RWPE2 (cell line): Measurements from ENCODE around the gene POGZ.
"Not testable (repeated sequence)": the region's sequence is repeated elsewhere in the genome, so short reads cannot be mapped to it uniquely, and the experiment has no call there.

ENCODE experiments used
- ATAC-seq: fragments of 200-7000 bp; cut with Tn5 transposase; 3 replicates; pipeline ENCODE4 v1.9.1; 2021; ENCODE audit warnings: low read depth
- DNase-seq: peaks from one replicate; pipeline ENCODE4 v3.0.0-alpha.2; 2020; ENCODE audit warnings: low spot score
- H3K27ac ChIP-seq: fragments of 450-650 bp; 2 replicates; pipeline ENCODE4 v1.5.1; 2017; ENCODE audit warnings: mild to moderate bottlenecking; ENCODE audit not compliant: poor library complexity, severe bottlenecking
- H3K27me3 ChIP-seq: fragments of 250-450 bp; sonication (Bioruptor Pico); 2 replicates; pipeline ENCODE4 v1.5.1; 2021; ENCODE audit warnings: mild to moderate bottlenecking, moderate library complexity; ENCODE audit not compliant: insufficient read depth, poor library complexity, severe bottlenecking
- H3K36me3 ChIP-seq: fragments of 250-450 bp; sonication (Bioruptor Pico); 2 replicates; pipeline ENCODE4 v1.5.1; 2020; ENCODE audit warnings: low read depth, mild to moderate bottlenecking, moderate library complexity
- H3K4me1 ChIP-seq: fragments of 250-450 bp; sonication (Bioruptor Pico); 2 replicates; pipeline ENCODE4 v1.5.1; 2021; ENCODE audit warnings: mild to moderate bottlenecking, moderate library complexity; ENCODE audit not compliant: insufficient read depth, poor library complexity, severe bottlenecking
- H3K4me3 ChIP-seq: fragments of 250-450 bp; sonication (Bioruptor Pico); 2 replicates; pipeline ENCODE4 v1.5.1; 2021; ENCODE audit warnings: mild to moderate bottlenecking, moderate library complexity; ENCODE audit not compliant: severe bottlenecking
- H3K9me3 ChIP-seq: fragments of 250-450 bp; sonication (Bioruptor Pico); 2 replicates; pipeline ENCODE4 v1.5.1; 2021; ENCODE audit warnings: mild to moderate bottlenecking, moderate library complexity; ENCODE audit not compliant: severe bottlenecking
- CTCF ChIP-seq: fragments of 450-650 bp; IDR thresholded peaks from one replicate; pipeline ENCODE4 v1.5.1; 2017; ENCODE audit warnings: mild to moderate bottlenecking, moderate library complexity; ENCODE audit not compliant: poor library complexity, severe bottlenecking

Gene POGZ

DNA sequence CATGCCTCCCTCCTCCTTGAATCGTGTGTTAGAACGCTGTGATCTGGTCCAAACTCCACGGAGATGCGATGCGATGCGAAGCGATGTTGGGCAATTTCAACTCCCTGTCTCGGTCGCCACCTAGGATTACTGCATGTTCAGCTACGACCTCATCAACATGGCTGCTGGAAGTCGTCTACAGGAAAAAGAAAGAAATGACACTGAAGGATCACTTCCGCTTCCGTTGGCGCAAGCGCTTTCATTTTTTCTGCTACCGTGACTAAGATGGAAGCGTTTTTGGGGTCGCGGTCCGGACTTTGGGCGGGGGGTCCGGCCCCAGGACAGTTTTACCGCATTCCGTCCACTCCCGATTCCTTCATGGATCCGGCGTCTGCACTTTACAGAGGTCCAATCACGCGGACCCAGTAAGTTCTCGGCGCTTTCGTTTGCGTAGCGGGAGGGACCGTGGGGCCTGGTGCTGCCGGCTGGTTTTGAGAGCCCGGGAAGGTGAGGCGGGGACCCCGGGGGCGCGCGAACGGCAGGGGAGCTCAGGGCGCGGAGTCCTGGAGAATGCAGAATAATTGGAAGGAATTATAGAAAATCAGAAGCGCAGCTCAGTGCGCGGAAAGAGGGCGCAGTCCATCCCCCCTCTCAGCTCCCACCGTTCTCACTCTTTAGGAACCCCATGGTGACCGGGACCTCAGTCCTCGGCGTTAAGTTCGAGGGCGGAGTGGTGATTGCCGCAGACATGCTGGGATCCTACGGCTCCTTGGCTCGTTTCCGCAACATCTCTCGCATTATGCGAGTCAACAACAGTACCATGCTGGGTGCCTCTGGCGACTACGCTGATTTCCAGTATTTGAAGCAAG is 59.7 kb downstream of the POGZ start, which contains the start of gene PSMB4:
Gene PSMB4 (plus strand): TSS at position 250 of the 848 bp plus-strand sequence. CDS start 15 bp downstream, at position 265.
- Histone ChIP-seq H3K9me3 (no peaks in the 10 kb centered on the region), H3K4me3 (peak within 1 kb of the TSS; percentile 90), H3K27me3 (no peaks in the 10 kb centered on the region), H3K4me1 (peaks cover 3% of the 10 kb centered on the region), H3K27ac (peak within 1 kb of the TSS; percentile 53), H3K36me3 (peaks cover 42% of the 10 kb centered on the region)
- peak; percentile 87 for ATAC-seq
- DNase-seq: peak; percentile 76
- peak; percentile 43 for TF ChIP-seq CTCF

DNA sequence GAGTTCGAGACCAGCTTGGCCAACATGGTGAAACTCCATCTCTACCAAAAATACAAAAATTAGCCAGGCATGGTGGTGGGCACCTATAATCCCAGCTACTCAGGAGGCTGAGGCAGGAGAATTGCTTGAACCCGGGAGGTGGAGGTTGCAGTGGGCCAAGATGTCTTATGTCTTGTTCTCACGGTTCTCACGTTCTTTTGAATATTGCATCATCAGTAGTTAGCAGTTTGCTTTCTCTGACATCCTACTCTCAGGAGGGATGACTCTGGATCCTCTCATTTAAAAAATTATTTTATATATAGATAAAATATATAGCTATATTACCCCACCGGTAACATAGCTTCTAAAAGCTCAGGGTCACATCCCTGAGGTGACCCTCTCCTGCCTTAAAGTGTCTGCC is 63.0 kb downstream of the POGZ start:
- H3K4me1 ChIP-seq, ATAC-seq, H3K9me3 ChIP-seq, H3K27ac ChIP-seq, DNase-seq, H3K27me3 ChIP-seq, H3K4me3 ChIP-seq: not testable (repeated sequence)
- peaks cover 14% of the 10 kb centered on the region for H3K36me3 ChIP-seq

GRCh38 chr1:151393583-151393982 is 65.7 kb downstream of the POGZ start:
- Histone ChIP-seq H3K9me3 (peaks cover 3% of the 10 kb centered on the region), H3K36me3 (no peaks in the 10 kb centered on the region), H3K27me3 (no peaks in the 10 kb centered on the region), H3K4me1 (no peaks in the 10 kb centered on the region), H3K27ac (no peak overlapping the region), H3K4me3 (no peak overlapping the region)
- ATAC-seq (no peak), DNase-seq (no peak)
- no peak for TF ChIP-seq CTCF

DNA sequence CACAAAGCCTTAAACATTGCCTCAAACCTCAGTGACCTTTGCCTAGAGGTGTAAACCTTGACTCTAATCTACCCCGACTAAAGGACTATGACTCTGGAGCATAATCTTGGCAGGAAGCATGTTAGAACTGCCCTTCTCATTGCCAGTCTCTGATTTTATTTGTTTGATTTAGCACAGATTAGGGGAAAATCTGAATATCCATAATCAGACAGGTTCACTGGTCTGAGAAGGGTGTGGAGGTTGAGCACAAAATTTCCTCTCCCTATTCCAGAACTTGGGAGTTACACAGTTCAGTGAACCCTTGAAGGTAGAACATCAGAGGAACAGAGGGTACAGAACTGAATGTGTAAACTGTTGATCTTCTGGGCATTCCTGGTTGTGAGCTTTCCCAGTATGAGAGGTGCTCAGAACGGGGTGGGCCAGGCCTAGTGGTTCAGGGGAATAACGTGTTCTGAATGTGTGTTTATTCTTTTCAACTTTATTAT is 68.2 kb downstream of the POGZ start:
- Histone ChIP-seq H3K9me3 (peaks cover 3% of the 10 kb centered on the region), H3K36me3 (no peaks in the 10 kb centered on the region), H3K4me1 (no peaks in the 10 kb centered on the region), H3K27ac (no peak overlapping the region), H3K4me3 (no peak overlapping the region), H3K27me3 (no peaks in the 10 kb centered on the region)
- no peak for ATAC-seq
- no peak for TF ChIP-seq CTCF
- DNase-seq: no peak

- not testable (repeated sequence) for ATAC-seq, H3K4me1 ChIP-seq, H3K36me3 ChIP-seq
Measured at GRCh38 chr1:151390221-151391078, 68.8 kb downstream of the POGZ start.

More at GRCh38 chr1:151390221-151391078, 68.8 kb downstream of the POGZ start:
- H3K9me3 ChIP-seq, H3K27ac ChIP-seq, H3K4me3 ChIP-seq, H3K27me3 ChIP-seq, DNase-seq: not testable (repeated sequence)
